A549 (cell line): ENCODE results near the gene KLHL29. TPM values are rescaled to one million over a fixed set of nuclear protein-coding genes. Genes with fewer than 3 reads are reported as not detected.

Source experiments
- ATAC-seq, 2 experiments: fragments of 200-7000 bp in 1 of 2; fragments of >200 bp in 1 of 2; cut with Nextera tagmentation in 1 of 2; cut with Tn5 transposase in 1 of 2; 3 replicates each; pipeline versions ENCODE4 v1.8.0 to v1.9.1; 2018 to 2020; ENCODE audit warnings: mild to moderate bottlenecking in 1 of 2, moderate library complexity in 1 of 2
- CTCF ChIA-PET: fragments of 300-600 bp; sonication (Branson Sonifier 250); formaldehyde crosslinking; extraction: SDS; loops from one replicate; lab custom pipeline; 2021; ENCODE audit warnings: antibody characterized with exemption, inconsistent platforms; lab: Yijun Ruan, JAX
- POLR2A ChIA-PET: fragments of 350-600 bp; formaldehyde crosslinking; extraction: SDS; loops from one replicate; lab custom pipeline; 2021; ENCODE audit warnings: antibody characterized with exemption, inconsistent platforms; lab: Yijun Ruan, JAX
- DNase-seq, 2 experiments: peaks; one replicate each; pipeline versions ENCODE4 v3.0.0 to v3.0.0-alpha.2; 2011 to 2016; ENCODE audit warnings: low read depth in 1 of 2, low spot score in 1 of 2
- FAIRE-seq: peaks from 2 replicates; lab custom pipeline; 2011; peaks lifted over from hg19 to GRCh38; lab: Jason Lieb, UNC
- H3K27ac ChIP-seq, 2 experiments: fragments of >200 bp; sonication (Bioruptor Twin); formaldehyde crosslinking; 3 replicates each; pipeline ENCODE4 v1.5.1; 2016 to 2017
- H3K4me1 ChIP-seq: fragments of >200 bp; sonication (Bioruptor Twin); formaldehyde crosslinking; 3 replicates; pipeline ENCODE4 v1.6.1; 2016
- H3K4me2 ChIP-seq: fragments of >200 bp; sonication (Bioruptor Twin); formaldehyde crosslinking; 3 replicates; pipeline ENCODE4 v1.6.1; 2016
- H3K4me3 ChIP-seq: fragments of >200 bp; sonication (Bioruptor Twin); formaldehyde crosslinking; 3 replicates; pipeline ENCODE4 v1.5.1; 2016
- H3K9me3 ChIP-seq: fragments of >200 bp; sonication (Bioruptor Twin); formaldehyde crosslinking; 3 replicates; pipeline ENCODE4 v1.6.1; 2016
- EHMT2 ChIP-seq: fragments of 200-600 bp; sonication (generic); IDR thresholded peaks from 2 replicates; pipeline ENCODE4 v1.6.1; 2016; ENCODE audit warnings: antibody characterized with exemption, low read depth, mild to moderate bottlenecking, moderate library complexity
- ESRRA ChIP-seq: fragments of 150-350 bp; IDR thresholded peaks from 2 replicates; pipeline ENCODE4 v1.6.1; 2014; ENCODE audit warnings: mild to moderate bottlenecking, low read length, borderline replicate concordance
- FOSL2 ChIP-seq, 2 experiments: fragments of 450-650 bp in 1 of 2; fragments of >200 bp in 1 of 2; sonication (Bioruptor Twin) in 1 of 2; formaldehyde crosslinking; IDR thresholded peaks; 2 replicates each; pipeline versions ENCODE4 v1.5.0 to v1.6.1; 2016 to 2020; ENCODE audit warnings: mild to moderate bottlenecking in 1 of 2, moderate library complexity in 1 of 2
- FOXS1 ChIP-seq: fragments of 250-450 bp; sonication (Bioruptor Pico); IDR thresholded peaks from 2 replicates; pipeline ENCODE4 v1.5.0; 2020; ENCODE audit warnings: mild to moderate bottlenecking, moderate library complexity
- HOXA7 ChIP-seq: fragments of 250-450 bp; sonication (Bioruptor Pico); IDR thresholded peaks from 2 replicates; pipeline ENCODE4 v1.5.0; 2020; ENCODE audit warnings: mild to moderate bottlenecking, moderate library complexity
- JUN ChIP-seq, 2 experiments: fragments of >200 bp; sonication (Bioruptor Twin); formaldehyde crosslinking; IDR thresholded peaks; 2 replicates in 1 of 2; 3 replicates in 1 of 2; pipeline ENCODE4 v1.6.1; 2016 to 2017
- KDM1A ChIP-seq: fragments of 200-600 bp; sonication (generic); IDR thresholded peaks from 2 replicates; pipeline ENCODE4 v1.6.1; 2016; ENCODE audit warnings: low read depth, mild to moderate bottlenecking
- KDM5A ChIP-seq: fragments of 200-600 bp; sonication (generic); IDR thresholded peaks from 2 replicates; pipeline ENCODE4 v1.6.1; 2016; ENCODE audit warnings: antibody characterized with exemption, mild to moderate bottlenecking
- MAFK ChIP-seq: fragments of 450-650 bp; IDR thresholded peaks from 2 replicates; pipeline ENCODE4 v1.6.1; 2014; ENCODE audit not compliant: partially characterized antibody
- MYC ChIP-seq: IDR thresholded peaks from 2 replicates; pipeline ENCODE4 v1.6.1; 2012; ENCODE audit warnings: mild to moderate bottlenecking, inconsistent platforms, low read length, improper control_type of control experiment, borderline replicate concordance
- RAD21 ChIP-seq, 2 experiments: fragments of >200 bp in 1 of 2; sonication (Bioruptor Twin) in 1 of 2; formaldehyde crosslinking in 1 of 2; IDR thresholded peaks in 1 of 2; conservative IDR thresholded peaks in 1 of 2; 2 replicates in 1 of 2; 3 replicates in 1 of 2; pipeline ENCODE4 v1.6.1; 2012 to 2018; ENCODE audit warnings: inconsistent platforms in 1 of 2
- RNF2 ChIP-seq: fragments of 200-600 bp; sonication (generic); IDR thresholded peaks from 2 replicates; pipeline ENCODE4 v1.6.1; 2016; ENCODE audit warnings: low read depth, mild to moderate bottlenecking, antibody characterized with exemption, moderate library complexity, borderline replicate concordance
- TP53 ChIP-seq: fragments of 250-450 bp; sonication (Bioruptor Pico); IDR thresholded peaks from 2 replicates; pipeline ENCODE4 v1.5.0; 2021; ENCODE audit warnings: mild to moderate bottlenecking, moderate library complexity
- ZC3H11A ChIP-seq: fragments of 450-650 bp; IDR thresholded peaks from 2 replicates; pipeline ENCODE4 v1.6.1; 2014; ENCODE audit warnings: antibody characterized with exemption, mild to moderate bottlenecking
- WGBS: methylation state at CpG from one replicate; pipeline ENCODE4 v1.1.6; 2017; ENCODE audit errors: missing lambda C conversion rate; 5-methylcytosine and 5-hydroxymethylcytosine counted together
- polyA plus RNA-seq, 4 experiments: library from polyadenylated mRNA; depleted of rRNA in 3 of 4; stranded (reverse); fragments of >200 nt; fragmentation: RNase III in 1 of 4; extraction: RNeasy Plus Mini Kit Qiagen cat#74134 plus additional on column Dnase treatment in 1 of 4; gene quantifications; 2 replicates in 3 of 4; 3 replicates in 1 of 4; pipeline ENCODE4 v1.2.3, GENCODE V29; 2011 to 2017
- TF ChIP-seq, protein P1 (sequence below): fragments of 200-600 bp; sonication (generic); IDR thresholded peaks from 2 replicates; pipeline ENCODE4 v1.6.1; 2016; ENCODE audit warnings: antibody characterized with exemption, mild to moderate bottlenecking, moderate library complexity
- TF ChIP-seq, protein P2 (sequence below): fragments of 150-350 bp; IDR thresholded peaks from 2 replicates; pipeline ENCODE4 v1.6.1; 2014; ENCODE audit warnings: low read depth, mild to moderate bottlenecking, low read length
- TF ChIP-seq, protein P3 (sequence below): fragments of 250-450 bp; sonication (Bioruptor Pico); IDR thresholded peaks from 2 replicates; pipeline ENCODE4 v1.5.0; 2020; ENCODE audit warnings: low read depth, mild to moderate bottlenecking, moderate library complexity

KLHL29 gene
- polyA plus RNA-seq, 2 of the 4 experiments (the other 2 are of a cell fraction) = 1.3 to 2.5 TPM

DNA sequence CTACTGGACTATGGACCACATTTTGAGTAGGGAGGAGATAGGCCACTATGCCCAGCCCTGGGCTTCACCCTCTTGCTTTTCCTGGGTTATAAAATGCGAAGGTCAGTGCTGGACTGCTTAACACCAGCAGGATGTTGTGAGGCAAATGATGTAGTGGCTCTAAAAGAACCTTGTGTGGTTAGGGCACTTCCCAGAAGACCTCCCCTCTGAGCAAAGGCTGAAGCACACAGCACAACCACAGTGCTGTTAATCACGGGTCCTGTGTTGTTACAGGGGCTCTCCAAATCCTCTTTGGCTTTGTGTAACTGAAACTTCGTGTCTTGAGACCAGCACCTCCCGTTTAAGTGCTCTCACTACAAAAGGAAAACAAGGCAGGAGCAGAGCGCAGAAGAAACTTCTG is 166.9 kb downstream of the KLHL29 start:
- Histone ChIP-seq H3K4me2 (no peak overlapping the region), H3K27ac (no peak overlapping the region), H3K4me1 (no peaks in the 10 kb centered on the region), H3K4me3 (no peak overlapping the region), H3K9me3 (no peaks in the 10 kb centered on the region)
- ATAC-seq = no peak
- DNase-seq = no peak
- CTCF ChIA-PET = no interaction called here
- FAIRE-seq = no peak
- TF ChIP-seq KDM5A (no peak), RNF2 (no peak), ESRRA (no peak), KDM1A (no peak), MAFK (no peak), MYC (no peak), FOSL2 (IDR thresholded peaks at IDR 0.05) (no peak), FOSL2 (CRISPR knock-in tag; IDR thresholded peaks at IDR 0.05) (no peak)
- 56% methylated on average over 5 of the region's 5 CpGs for WGBS
- POLR2A ChIA-PET = no interaction called here

DNA sequence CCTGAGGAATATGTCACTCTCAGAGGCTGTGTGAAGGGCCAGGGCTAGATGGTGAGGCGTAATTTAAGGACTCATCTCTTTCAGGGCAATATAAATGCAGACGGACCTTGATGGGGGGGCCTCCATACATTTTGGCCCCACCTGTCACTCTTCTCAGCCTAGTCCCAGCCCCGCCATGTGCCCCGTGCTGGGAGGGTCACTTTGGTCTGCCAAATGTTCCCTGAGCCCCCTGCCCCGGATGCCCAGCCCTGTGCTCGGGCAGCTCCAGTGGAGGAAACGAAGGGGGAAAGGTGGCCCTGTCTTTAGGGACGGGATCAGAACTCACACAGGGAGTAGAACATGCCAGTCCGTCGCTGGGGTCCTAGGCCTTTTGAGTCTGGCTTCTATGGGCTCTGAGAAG is 168.6 kb downstream of the KLHL29 start:
- TF ChIP-seq MYC (no peak), EHMT2 (no peak), TP53 (CRISPR knock-in tag) (no peak), KDM1A (no peak), JUN (IDR thresholded peaks at IDR 0.05) (no peak), ZC3H11A (no peak), FOXS1 (CRISPR knock-in tag) (no peak), HOXA7 (CRISPR knock-in tag) (no peak), RAD21 (conservative IDR thresholded peaks at IDR 0.05 in 1 of 2, IDR thresholded peaks at IDR 0.05 in 1 of 2) (no peak), ESRRA (no peak)
- TF ChIP-seq, protein P1, sequence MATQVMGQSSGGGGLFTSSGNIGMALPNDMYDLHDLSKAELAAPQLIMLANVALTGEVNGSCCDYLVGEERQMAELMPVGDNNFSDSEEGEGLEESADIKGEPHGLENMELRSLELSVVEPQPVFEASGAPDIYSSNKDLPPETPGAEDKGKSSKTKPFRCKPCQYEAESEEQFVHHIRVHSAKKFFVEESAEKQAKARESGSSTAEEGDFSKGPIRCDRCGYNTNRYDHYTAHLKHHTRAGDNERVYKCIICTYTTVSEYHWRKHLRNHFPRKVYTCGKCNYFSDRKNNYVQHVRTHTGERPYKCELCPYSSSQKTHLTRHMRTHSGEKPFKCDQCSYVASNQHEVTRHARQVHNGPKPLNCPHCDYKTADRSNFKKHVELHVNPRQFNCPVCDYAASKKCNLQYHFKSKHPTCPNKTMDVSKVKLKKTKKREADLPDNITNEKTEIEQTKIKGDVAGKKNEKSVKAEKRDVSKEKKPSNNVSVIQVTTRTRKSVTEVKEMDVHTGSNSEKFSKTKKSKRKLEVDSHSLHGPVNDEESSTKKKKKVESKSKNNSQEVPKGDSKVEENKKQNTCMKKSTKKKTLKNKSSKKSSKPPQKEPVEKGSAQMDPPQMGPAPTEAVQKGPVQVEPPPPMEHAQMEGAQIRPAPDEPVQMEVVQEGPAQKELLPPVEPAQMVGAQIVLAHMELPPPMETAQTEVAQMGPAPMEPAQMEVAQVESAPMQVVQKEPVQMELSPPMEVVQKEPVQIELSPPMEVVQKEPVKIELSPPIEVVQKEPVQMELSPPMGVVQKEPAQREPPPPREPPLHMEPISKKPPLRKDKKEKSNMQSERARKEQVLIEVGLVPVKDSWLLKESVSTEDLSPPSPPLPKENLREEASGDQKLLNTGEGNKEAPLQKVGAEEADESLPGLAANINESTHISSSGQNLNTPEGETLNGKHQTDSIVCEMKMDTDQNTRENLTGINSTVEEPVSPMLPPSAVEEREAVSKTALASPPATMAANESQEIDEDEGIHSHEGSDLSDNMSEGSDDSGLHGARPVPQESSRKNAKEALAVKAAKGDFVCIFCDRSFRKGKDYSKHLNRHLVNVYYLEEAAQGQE = no peak
- TF ChIP-seq, protein P2, sequence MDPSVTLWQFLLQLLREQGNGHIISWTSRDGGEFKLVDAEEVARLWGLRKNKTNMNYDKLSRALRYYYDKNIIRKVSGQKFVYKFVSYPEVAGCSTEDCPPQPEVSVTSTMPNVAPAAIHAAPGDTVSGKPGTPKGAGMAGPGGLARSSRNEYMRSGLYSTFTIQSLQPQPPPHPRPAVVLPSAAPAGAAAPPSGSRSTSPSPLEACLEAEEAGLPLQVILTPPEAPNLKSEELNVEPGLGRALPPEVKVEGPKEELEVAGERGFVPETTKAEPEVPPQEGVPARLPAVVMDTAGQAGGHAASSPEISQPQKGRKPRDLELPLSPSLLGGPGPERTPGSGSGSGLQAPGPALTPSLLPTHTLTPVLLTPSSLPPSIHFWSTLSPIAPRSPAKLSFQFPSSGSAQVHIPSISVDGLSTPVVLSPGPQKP = no peak
- TF ChIP-seq, protein P3, sequence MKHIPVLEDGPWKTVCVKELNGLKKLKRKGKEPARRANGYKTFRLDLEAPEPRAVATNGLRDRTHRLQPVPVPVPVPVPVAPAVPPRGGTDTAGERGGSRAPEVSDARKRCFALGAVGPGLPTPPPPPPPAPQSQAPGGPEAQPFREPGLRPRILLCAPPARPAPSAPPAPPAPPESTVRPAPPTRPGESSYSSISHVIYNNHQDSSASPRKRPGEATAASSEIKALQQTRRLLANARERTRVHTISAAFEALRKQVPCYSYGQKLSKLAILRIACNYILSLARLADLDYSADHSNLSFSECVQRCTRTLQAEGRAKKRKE (CRISPR knock-in tag) = no peak
- no peaks in the 10 kb centered on the region for H3K9me3 ChIP-seq
- H3K4me1 ChIP-seq = no peaks in the 10 kb centered on the region
- no peak overlapping the region for H3K4me3 ChIP-seq
- FAIRE-seq (no peak), DNase-seq (no peak), ATAC-seq (no peak)
- ChIA-PET CTCF (interaction anchor here (0.7 kb wide), 1 partner anchor 118 kb away, joined by 3 read pairs; no protein-coding TSS in a partner anchor), POLR2A (no interaction called here)
- H3K4me2 ChIP-seq = no peak overlapping the region
- H3K27ac ChIP-seq = no peak overlapping the region
- 81% methylated on average over 10 of the region's 10 CpGs for WGBS
